GM12878 (cell line): ENCODE measurements around the gene SPTAN1.

Experiments used
- CHD2 ChIP-seq: IDR thresholded peaks from 2 replicates; pipeline ENCODE4 v1.6.1; 2011; ENCODE audit warnings: low read depth, low read length, improper control_type of control experiment, borderline replicate concordance
- CREM ChIP-seq: IDR thresholded peaks from 2 replicates; pipeline ENCODE4 v1.6.1; 2014; ENCODE audit warnings: antibody characterized with exemption, low read depth
- EZH2 ChIP-seq: IDR thresholded peaks from 2 replicates; pipeline ENCODE4 v1.6.1; 2012; ENCODE audit warnings: low read depth, mild to moderate bottlenecking, control low read depth, inconsistent platforms, low read length, borderline replicate concordance; ENCODE audit not compliant: control insufficient read depth
- LARP7 ChIP-seq: fragments of 450-650 bp; IDR thresholded peaks from 2 replicates; pipeline ENCODE4 v1.6.1; 2017; ENCODE audit warnings: mild to moderate bottlenecking
- NFIC ChIP-seq: IDR thresholded peaks from 2 replicates; pipeline ENCODE4 v1.6.1; 2012; ENCODE audit warnings: low read depth, mild to moderate bottlenecking, inconsistent platforms, low read length, moderate library complexity
- NFYB ChIP-seq: IDR thresholded peaks from 2 replicates; pipeline ENCODE4 v1.6.1; 2011; ENCODE audit warnings: low read depth, mild to moderate bottlenecking, low read length, improper control_type of control experiment, moderate library complexity; ENCODE audit not compliant: insufficient read depth
- SREBF1 ChIP-seq: IDR thresholded peaks from 2 replicates; pipeline ENCODE4 v1.6.1; 2012; ENCODE audit warnings: mild to moderate bottlenecking, low read length
- STAT1 ChIP-seq: fragments of 450-650 bp; conservative IDR thresholded peaks from 2 replicates; pipeline ENCODE4 v1.6.1; 2014; ENCODE audit warnings: antibody characterized with exemption, mild to moderate bottlenecking
- TF ChIP-seq, protein P1 (sequence below): IDR thresholded peaks from 2 replicates; pipeline ENCODE4 v1.6.1; 2012; ENCODE audit warnings: low read depth, low read length, improper control_type of control experiment
- TF ChIP-seq, protein P2 (sequence below): IDR thresholded peaks from 2 replicates; pipeline ENCODE4 v1.6.1; 2012; ENCODE audit warnings: mild to moderate bottlenecking, low read depth, low read length
- TF ChIP-seq, protein P3 (sequence below), 3 experiments: IDR thresholded peaks in 2 of 3; conservative IDR thresholded peaks in 1 of 3; 2 replicates each; pipeline ENCODE4 v1.5.1; 2011; ENCODE audit warnings: low read depth in 3 of 3, low read length in 3 of 3, mild to moderate bottlenecking in 3 of 3, control low read depth in 2 of 3, moderate library complexity in 2 of 3, inconsistent platforms in 1 of 3, mixed read lengths in 1 of 3; ENCODE audit not compliant: control insufficient read depth in 2 of 3, insufficient read depth in 1 of 3; ENCODE audit errors: extremely low read depth in 1 of 3
- TF ChIP-seq, protein P4 (sequence below): fragments of 450-650 bp; IDR thresholded peaks from 2 replicates; pipeline ENCODE4 v1.6.1; 2016; ENCODE audit warnings: mild to moderate bottlenecking

DNA sequence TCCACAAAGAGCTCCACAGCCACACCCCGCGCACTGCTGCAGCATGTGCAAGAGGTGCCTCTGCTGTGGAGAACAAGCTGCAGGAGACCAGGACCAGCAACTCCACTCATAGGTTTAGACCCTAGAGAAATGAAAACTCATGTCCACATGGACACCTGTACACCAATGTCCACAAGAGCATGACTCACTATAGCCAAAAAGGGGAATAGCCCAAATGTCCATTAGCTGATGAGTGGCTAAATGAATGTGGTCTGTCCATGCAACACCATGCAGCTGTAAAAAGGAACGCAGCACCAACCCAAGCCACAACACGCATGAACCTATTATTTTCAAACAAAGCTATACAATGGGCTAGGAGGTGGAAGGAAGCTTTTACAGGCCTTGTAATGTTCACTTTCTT, 86.2 kb downstream of the SPTAN1 start:
- TF ChIP-seq LARP7: no peak
- TF ChIP-seq, protein P1, sequence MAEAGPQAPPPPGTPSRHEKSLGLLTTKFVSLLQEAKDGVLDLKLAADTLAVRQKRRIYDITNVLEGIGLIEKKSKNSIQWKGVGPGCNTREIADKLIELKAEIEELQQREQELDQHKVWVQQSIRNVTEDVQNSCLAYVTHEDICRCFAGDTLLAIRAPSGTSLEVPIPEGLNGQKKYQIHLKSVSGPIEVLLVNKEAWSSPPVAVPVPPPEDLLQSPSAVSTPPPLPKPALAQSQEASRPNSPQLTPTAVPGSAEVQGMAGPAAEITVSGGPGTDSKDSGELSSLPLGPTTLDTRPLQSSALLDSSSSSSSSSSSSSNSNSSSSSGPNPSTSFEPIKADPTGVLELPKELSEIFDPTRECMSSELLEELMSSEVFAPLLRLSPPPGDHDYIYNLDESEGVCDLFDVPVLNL: no peak
- TF ChIP-seq, protein P2, sequence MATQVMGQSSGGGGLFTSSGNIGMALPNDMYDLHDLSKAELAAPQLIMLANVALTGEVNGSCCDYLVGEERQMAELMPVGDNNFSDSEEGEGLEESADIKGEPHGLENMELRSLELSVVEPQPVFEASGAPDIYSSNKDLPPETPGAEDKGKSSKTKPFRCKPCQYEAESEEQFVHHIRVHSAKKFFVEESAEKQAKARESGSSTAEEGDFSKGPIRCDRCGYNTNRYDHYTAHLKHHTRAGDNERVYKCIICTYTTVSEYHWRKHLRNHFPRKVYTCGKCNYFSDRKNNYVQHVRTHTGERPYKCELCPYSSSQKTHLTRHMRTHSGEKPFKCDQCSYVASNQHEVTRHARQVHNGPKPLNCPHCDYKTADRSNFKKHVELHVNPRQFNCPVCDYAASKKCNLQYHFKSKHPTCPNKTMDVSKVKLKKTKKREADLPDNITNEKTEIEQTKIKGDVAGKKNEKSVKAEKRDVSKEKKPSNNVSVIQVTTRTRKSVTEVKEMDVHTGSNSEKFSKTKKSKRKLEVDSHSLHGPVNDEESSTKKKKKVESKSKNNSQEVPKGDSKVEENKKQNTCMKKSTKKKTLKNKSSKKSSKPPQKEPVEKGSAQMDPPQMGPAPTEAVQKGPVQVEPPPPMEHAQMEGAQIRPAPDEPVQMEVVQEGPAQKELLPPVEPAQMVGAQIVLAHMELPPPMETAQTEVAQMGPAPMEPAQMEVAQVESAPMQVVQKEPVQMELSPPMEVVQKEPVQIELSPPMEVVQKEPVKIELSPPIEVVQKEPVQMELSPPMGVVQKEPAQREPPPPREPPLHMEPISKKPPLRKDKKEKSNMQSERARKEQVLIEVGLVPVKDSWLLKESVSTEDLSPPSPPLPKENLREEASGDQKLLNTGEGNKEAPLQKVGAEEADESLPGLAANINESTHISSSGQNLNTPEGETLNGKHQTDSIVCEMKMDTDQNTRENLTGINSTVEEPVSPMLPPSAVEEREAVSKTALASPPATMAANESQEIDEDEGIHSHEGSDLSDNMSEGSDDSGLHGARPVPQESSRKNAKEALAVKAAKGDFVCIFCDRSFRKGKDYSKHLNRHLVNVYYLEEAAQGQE: no peak
- TF ChIP-seq NFIC: no peak
- TF ChIP-seq, protein P3, sequence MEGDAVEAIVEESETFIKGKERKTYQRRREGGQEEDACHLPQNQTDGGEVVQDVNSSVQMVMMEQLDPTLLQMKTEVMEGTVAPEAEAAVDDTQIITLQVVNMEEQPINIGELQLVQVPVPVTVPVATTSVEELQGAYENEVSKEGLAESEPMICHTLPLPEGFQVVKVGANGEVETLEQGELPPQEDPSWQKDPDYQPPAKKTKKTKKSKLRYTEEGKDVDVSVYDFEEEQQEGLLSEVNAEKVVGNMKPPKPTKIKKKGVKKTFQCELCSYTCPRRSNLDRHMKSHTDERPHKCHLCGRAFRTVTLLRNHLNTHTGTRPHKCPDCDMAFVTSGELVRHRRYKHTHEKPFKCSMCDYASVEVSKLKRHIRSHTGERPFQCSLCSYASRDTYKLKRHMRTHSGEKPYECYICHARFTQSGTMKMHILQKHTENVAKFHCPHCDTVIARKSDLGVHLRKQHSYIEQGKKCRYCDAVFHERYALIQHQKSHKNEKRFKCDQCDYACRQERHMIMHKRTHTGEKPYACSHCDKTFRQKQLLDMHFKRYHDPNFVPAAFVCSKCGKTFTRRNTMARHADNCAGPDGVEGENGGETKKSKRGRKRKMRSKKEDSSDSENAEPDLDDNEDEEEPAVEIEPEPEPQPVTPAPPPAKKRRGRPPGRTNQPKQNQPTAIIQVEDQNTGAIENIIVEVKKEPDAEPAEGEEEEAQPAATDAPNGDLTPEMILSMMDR (IDR thresholded peaks at IDR 0.05 in 2 of 3, conservative IDR thresholded peaks at IDR 0.05 in 1 of 3; ENCODE audit: control insufficient read depth in 2 of 3, extremely low read depth in 1 of 3, insufficient read depth in 1 of 3, low read depth in 3 of 3, low read length in 3 of 3): no peak
- TF ChIP-seq NFYB: no peak
- no peak for TF ChIP-seq EZH2
- TF ChIP-seq, protein P4, sequence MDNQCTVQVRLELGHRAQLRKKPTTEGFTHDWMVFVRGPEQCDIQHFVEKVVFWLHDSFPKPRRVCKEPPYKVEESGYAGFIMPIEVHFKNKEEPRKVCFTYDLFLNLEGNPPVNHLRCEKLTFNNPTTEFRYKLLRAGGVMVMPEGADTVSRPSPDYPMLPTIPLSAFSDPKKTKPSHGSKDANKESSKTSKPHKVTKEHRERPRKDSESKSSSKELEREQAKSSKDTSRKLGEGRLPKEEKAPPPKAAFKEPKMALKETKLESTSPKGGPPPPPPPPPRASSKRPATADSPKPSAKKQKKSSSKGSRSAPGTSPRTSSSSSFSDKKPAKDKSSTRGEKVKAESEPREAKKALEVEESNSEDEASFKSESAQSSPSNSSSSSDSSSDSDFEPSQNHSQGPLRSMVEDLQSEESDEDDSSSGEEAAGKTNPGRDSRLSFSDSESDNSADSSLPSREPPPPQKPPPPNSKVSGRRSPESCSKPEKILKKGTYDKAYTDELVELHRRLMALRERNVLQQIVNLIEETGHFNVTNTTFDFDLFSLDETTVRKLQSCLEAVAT: no peak
- no peak for TF ChIP-seq CREM
- no peak for TF ChIP-seq STAT1
- no peak for TF ChIP-seq CHD2
- no peak for TF ChIP-seq SREBF1
